ENCODE results near the gene PPIB. TPM values are rescaled to one million over a fixed set of nuclear protein-coding genes. Genes with fewer than 3 reads are reported as not detected.

PPIB gene
- total RNA-seq, 1 donor from 2014 or later, result 515 TPM

- TF ChIP-seq, protein P1, sequence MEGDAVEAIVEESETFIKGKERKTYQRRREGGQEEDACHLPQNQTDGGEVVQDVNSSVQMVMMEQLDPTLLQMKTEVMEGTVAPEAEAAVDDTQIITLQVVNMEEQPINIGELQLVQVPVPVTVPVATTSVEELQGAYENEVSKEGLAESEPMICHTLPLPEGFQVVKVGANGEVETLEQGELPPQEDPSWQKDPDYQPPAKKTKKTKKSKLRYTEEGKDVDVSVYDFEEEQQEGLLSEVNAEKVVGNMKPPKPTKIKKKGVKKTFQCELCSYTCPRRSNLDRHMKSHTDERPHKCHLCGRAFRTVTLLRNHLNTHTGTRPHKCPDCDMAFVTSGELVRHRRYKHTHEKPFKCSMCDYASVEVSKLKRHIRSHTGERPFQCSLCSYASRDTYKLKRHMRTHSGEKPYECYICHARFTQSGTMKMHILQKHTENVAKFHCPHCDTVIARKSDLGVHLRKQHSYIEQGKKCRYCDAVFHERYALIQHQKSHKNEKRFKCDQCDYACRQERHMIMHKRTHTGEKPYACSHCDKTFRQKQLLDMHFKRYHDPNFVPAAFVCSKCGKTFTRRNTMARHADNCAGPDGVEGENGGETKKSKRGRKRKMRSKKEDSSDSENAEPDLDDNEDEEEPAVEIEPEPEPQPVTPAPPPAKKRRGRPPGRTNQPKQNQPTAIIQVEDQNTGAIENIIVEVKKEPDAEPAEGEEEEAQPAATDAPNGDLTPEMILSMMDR (conservative IDR thresholded peaks at IDR 0.05; ENCODE audit: low read depth, low read length), result no peak
- DNase-seq (ENCODE audit: low read depth), result no peak
- H3K4me3 ChIP-seq (ENCODE audit: low read depth, low read length), result no peak overlapping the region
Observed at GRCh38 chr15:64193971-64194370, 31.1 kb upstream of the PPIB start.

- TF ChIP-seq, protein P1 (conservative IDR thresholded peaks at IDR 0.05; ENCODE audit: low read depth, low read length), result no peak
- no peak for DNase-seq (ENCODE audit: low read depth)
- H3K4me3 ChIP-seq (ENCODE audit: low read depth, low read length), result no peak overlapping the region
Observed at GRCh38 chr15:64191971-64192830, 29.4 kb upstream of the PPIB start.

GRCh38 chr15:64187396-64188191, 24.8 kb upstream of the PPIB start:
- DNase-seq (ENCODE audit: low read depth), result no peak
- H3K4me3 ChIP-seq (ENCODE audit: low read depth, low read length), result no peak overlapping the region
- TF ChIP-seq, protein P1 (conservative IDR thresholded peaks at IDR 0.05; ENCODE audit: low read depth, low read length), result no peak

DNA sequence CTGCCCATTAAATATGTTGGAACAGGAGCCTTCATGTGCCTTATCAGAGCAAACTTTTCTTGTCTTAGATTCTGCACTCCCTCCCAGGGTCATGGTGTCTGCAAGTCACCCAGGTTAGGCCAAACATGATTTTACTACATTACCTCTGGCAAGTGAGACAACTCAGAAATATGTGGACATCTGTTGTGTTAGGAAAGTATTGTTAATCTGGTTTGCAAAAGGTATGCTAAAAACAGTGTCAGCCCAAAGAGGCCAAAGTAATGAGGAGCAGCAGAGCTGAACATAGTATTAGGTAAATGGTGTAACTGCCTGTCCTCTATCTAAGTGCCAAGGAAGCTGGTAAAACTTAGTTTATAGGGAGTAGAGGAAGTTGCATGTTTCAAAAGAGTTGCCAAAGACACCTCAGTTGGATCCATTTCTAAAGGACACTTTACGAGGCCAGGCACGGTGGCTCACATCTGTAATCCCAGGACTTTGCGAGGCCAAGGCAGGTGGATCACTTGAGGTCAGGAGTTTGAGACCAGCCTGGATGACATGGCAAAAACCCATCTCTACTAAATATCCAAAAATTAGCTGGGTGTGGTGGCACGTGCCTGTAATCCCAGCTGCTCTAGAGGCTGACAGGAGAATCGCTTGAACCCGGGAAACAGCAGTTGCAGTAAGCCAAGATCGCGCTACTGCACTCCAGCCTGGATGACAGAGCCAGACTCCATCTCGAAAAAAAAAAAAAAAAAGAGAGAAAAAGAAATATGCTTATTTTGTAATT, 22.5 kb upstream of the PPIB start:
- H3K4me3 ChIP-seq (ENCODE audit: low read depth, low read length), result no peak overlapping the region
- no peak for DNase-seq (ENCODE audit: low read depth)
- TF ChIP-seq, protein P1 (conservative IDR thresholded peaks at IDR 0.05; ENCODE audit: low read depth, low read length), result no peak

- H3K4me3 ChIP-seq (ENCODE audit: low read depth, low read length), result no peak overlapping the region
- no peak for DNase-seq (ENCODE audit: low read depth)
- TF ChIP-seq, protein P1 (conservative IDR thresholded peaks at IDR 0.05; ENCODE audit: low read depth, low read length), result no peak
Observed at GRCh38 chr15:64182859-64183370, 20.1 kb upstream of the PPIB start.

GRCh38 chr15:64180235-64180824, 17.5 kb upstream of the PPIB start:
- H3K4me3 ChIP-seq (ENCODE audit: low read depth, low read length), result no peak overlapping the region
- no peak for DNase-seq (ENCODE audit: low read depth)
- TF ChIP-seq, protein P1 (conservative IDR thresholded peaks at IDR 0.05; ENCODE audit: low read depth, low read length), result no peak

All from epithelial cell of proximal tubule (primary cell).